NB4 (cell line): ENCODE data around the gene GNAO1.

Source experiments
- MAX ChIP-seq: IDR thresholded peaks from 2 replicates; pipeline ENCODE4 v1.6.1; 2011; ENCODE audit warnings: low read depth, low read length
- MYC ChIP-seq: IDR thresholded peaks from 2 replicates; pipeline ENCODE4 v1.6.1; 2011; ENCODE audit warnings: low read depth, low read length
- POLR2A ChIP-seq: IDR thresholded peaks from 2 replicates; pipeline ENCODE4 v1.6.1; 2011; ENCODE audit warnings: mild to moderate bottlenecking; ENCODE audit not compliant: insufficient read length; ENCODE audit errors: extremely low read depth
- TF ChIP-seq, protein P1 (sequence below): IDR thresholded peaks from one replicate; pipeline ENCODE4 v1.5.1; 2012; ENCODE audit warnings: low read depth, low read length

GRCh38 chr16:56265184-56265583 is 73.9 kb downstream of the GNAO1 start:
- TF ChIP-seq, protein P1, sequence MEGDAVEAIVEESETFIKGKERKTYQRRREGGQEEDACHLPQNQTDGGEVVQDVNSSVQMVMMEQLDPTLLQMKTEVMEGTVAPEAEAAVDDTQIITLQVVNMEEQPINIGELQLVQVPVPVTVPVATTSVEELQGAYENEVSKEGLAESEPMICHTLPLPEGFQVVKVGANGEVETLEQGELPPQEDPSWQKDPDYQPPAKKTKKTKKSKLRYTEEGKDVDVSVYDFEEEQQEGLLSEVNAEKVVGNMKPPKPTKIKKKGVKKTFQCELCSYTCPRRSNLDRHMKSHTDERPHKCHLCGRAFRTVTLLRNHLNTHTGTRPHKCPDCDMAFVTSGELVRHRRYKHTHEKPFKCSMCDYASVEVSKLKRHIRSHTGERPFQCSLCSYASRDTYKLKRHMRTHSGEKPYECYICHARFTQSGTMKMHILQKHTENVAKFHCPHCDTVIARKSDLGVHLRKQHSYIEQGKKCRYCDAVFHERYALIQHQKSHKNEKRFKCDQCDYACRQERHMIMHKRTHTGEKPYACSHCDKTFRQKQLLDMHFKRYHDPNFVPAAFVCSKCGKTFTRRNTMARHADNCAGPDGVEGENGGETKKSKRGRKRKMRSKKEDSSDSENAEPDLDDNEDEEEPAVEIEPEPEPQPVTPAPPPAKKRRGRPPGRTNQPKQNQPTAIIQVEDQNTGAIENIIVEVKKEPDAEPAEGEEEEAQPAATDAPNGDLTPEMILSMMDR = no peak
- no peak for TF ChIP-seq POLR2A
- TF ChIP-seq MAX = no peak
- TF ChIP-seq MYC = no peak
